Adrenal gland (tissue), 5 donors: ENCODE measurements around the gene CAMK1D.

Source experiments
- CTCF ChIP-seq, 6 experiments: fragments of 450-650 bp in 4 of 6; fragments of 200-600 bp in 2 of 6; sonication (generic) in 1 of 6; IDR thresholded peaks; 1 replicate in 5 of 6; 2 replicates in 1 of 6; pipeline versions ENCODE4 v1.5.1 to v1.8.0; 2016 to 2021; ENCODE audit warnings: antibody characterized with exemption in 6 of 6, mild to moderate bottlenecking in 2 of 6, moderate library complexity in 1 of 6
- POLR2A ChIP-seq, 2 donors: fragments of 450-650 bp; IDR thresholded peaks; one replicate each; pipeline ENCODE4 v1.6.1; 2017; ENCODE audit warnings: antibody characterized with exemption in 2 of 2, mild to moderate bottlenecking in 2 of 2, moderate library complexity in 1 of 2
- donor health status: DM: no; HTN: no; CAD: no.

- TF ChIP-seq CTCF (IDR thresholded peaks at IDR 0.05): no peak
- TF ChIP-seq POLR2A (IDR thresholded peaks at IDR 0.05): no peak
Observed at GRCh38 chr10:12338981-12339380, 10.4 kb upstream of the CAMK1D start.
